Liver (tissue), 3 donors: Measurements from ENCODE around the gene CITED4.

ENCODE experiments used
- GABPA ChIP-seq, 2 donors: IDR thresholded peaks in 1 of 2; conservative IDR thresholded peaks in 1 of 2; 2 replicates each; pipeline ENCODE4 v1.6.1; 2016; ENCODE audit warnings: antibody characterized with exemption in 2 of 2, mild to moderate bottlenecking in 1 of 2, moderate library complexity in 1 of 2
- HNF4A ChIP-seq, 2 donors: conservative IDR thresholded peaks; 2 replicates each; pipeline ENCODE4 v1.6.1; 2016; ENCODE audit warnings: antibody characterized with exemption in 2 of 2, mild to moderate bottlenecking in 2 of 2
- HNF4G ChIP-seq: IDR thresholded peaks from 2 replicates; pipeline ENCODE4 v1.6.1; 2016; ENCODE audit warnings: antibody characterized with exemption
- JUND ChIP-seq, 2 donors: IDR thresholded peaks; 2 replicates each; pipeline ENCODE4 v1.6.1; 2016; ENCODE audit warnings: antibody characterized with exemption in 2 of 2
- RAD21 ChIP-seq, 2 donors: IDR thresholded peaks; 2 replicates each; pipeline ENCODE4 v1.6.1; 2016; ENCODE audit warnings: antibody characterized with exemption in 2 of 2, mild to moderate bottlenecking in 2 of 2
- RXRA ChIP-seq, 2 donors: IDR thresholded peaks; 2 replicates each; pipeline ENCODE4 v1.6.1; 2017 to 2018; ENCODE audit warnings: antibody characterized with exemption in 2 of 2, mild to moderate bottlenecking in 1 of 2
- SP1 ChIP-seq: IDR thresholded peaks from 2 replicates; pipeline ENCODE4 v1.6.1; 2018; ENCODE audit warnings: antibody characterized with exemption, mild to moderate bottlenecking
- TAF1 ChIP-seq: conservative IDR thresholded peaks from 2 replicates; pipeline ENCODE4 v1.6.1; 2016; ENCODE audit warnings: antibody characterized with exemption, mild to moderate bottlenecking
- YY1 ChIP-seq: IDR thresholded peaks from 2 replicates; pipeline ENCODE4 v1.6.1; 2016; ENCODE audit warnings: antibody characterized with exemption, mild to moderate bottlenecking
- TF ChIP-seq, protein P1 (sequence below): fragments of 150-350 bp; IDR thresholded peaks from 2 replicates; pipeline ENCODE4 v1.5.1; 2017; ENCODE audit warnings: improper control_type of control experiment, low read depth, low read length; ENCODE audit not compliant: missing input control
- TF ChIP-seq, protein P2 (sequence below): IDR thresholded peaks from 2 replicates; pipeline ENCODE4 v1.6.1; 2016; ENCODE audit warnings: antibody characterized with exemption, mild to moderate bottlenecking
- TF ChIP-seq, protein P3 (sequence below): IDR thresholded peaks from 2 replicates; pipeline ENCODE4 v1.6.1; 2016; ENCODE audit warnings: antibody characterized with exemption
- TF ChIP-seq, protein P4 (sequence below): IDR thresholded peaks from 2 replicates; pipeline ENCODE4 v1.6.1; 2016; ENCODE audit warnings: antibody characterized with exemption
- TF ChIP-seq, protein P5 (sequence below): IDR thresholded peaks from 2 replicates; pipeline ENCODE4 v1.6.1; 2016; ENCODE audit warnings: antibody characterized with exemption
- donor health status: healthy.
- donor health status: healthy.

DNA sequence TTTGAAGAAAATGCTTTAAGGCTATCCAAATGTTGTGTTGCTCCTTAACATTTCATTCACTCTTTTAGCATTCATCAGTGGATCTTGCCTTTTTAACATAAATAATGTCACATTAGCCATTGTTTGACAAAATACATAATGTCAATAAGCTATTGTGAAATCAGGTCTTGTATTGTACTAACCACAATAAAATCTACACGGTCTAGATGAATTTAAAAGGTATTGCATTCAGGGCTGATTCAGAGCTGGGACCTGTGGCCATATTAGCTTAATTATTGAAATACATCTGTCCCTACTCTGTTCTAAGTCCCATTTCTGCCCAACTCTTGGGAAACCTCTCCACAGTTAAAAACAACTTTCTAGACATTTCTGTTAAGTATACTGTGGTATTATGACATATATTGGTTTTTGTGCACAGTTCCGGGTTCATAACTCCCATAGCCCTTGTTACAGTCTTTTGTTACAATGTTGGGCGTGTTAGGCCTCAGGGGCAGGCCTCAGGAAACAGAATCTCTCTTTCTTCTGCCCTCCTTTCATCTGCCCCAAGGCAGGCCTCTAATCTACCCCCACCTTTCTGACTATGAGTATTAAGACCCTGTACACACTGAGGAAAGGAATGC is 44.7 kb upstream of the CITED4 start:
- TF ChIP-seq, protein P1, sequence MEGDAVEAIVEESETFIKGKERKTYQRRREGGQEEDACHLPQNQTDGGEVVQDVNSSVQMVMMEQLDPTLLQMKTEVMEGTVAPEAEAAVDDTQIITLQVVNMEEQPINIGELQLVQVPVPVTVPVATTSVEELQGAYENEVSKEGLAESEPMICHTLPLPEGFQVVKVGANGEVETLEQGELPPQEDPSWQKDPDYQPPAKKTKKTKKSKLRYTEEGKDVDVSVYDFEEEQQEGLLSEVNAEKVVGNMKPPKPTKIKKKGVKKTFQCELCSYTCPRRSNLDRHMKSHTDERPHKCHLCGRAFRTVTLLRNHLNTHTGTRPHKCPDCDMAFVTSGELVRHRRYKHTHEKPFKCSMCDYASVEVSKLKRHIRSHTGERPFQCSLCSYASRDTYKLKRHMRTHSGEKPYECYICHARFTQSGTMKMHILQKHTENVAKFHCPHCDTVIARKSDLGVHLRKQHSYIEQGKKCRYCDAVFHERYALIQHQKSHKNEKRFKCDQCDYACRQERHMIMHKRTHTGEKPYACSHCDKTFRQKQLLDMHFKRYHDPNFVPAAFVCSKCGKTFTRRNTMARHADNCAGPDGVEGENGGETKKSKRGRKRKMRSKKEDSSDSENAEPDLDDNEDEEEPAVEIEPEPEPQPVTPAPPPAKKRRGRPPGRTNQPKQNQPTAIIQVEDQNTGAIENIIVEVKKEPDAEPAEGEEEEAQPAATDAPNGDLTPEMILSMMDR: no peak
- no peak for TF ChIP-seq JUND (IDR thresholded peaks at IDR 0.05)
- TF ChIP-seq, protein P2, sequence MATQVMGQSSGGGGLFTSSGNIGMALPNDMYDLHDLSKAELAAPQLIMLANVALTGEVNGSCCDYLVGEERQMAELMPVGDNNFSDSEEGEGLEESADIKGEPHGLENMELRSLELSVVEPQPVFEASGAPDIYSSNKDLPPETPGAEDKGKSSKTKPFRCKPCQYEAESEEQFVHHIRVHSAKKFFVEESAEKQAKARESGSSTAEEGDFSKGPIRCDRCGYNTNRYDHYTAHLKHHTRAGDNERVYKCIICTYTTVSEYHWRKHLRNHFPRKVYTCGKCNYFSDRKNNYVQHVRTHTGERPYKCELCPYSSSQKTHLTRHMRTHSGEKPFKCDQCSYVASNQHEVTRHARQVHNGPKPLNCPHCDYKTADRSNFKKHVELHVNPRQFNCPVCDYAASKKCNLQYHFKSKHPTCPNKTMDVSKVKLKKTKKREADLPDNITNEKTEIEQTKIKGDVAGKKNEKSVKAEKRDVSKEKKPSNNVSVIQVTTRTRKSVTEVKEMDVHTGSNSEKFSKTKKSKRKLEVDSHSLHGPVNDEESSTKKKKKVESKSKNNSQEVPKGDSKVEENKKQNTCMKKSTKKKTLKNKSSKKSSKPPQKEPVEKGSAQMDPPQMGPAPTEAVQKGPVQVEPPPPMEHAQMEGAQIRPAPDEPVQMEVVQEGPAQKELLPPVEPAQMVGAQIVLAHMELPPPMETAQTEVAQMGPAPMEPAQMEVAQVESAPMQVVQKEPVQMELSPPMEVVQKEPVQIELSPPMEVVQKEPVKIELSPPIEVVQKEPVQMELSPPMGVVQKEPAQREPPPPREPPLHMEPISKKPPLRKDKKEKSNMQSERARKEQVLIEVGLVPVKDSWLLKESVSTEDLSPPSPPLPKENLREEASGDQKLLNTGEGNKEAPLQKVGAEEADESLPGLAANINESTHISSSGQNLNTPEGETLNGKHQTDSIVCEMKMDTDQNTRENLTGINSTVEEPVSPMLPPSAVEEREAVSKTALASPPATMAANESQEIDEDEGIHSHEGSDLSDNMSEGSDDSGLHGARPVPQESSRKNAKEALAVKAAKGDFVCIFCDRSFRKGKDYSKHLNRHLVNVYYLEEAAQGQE: no peak
- TF ChIP-seq GABPA (IDR thresholded peaks at IDR 0.05 in 1 of 2, conservative IDR thresholded peaks at IDR 0.05 in 1 of 2): no peak
- TF ChIP-seq, protein P3, sequence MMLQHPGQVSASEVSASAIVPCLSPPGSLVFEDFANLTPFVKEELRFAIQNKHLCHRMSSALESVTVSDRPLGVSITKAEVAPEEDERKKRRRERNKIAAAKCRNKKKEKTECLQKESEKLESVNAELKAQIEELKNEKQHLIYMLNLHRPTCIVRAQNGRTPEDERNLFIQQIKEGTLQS: no peak
- TF ChIP-seq SP1: no peak
- no peak for TF ChIP-seq HNF4A (conservative IDR thresholded peaks at IDR 0.05)
- no peak for TF ChIP-seq RXRA (IDR thresholded peaks at IDR 0.05)
- TF ChIP-seq HNF4G: no peak
- TF ChIP-seq RAD21 (IDR thresholded peaks at IDR 0.05): no peak
- TF ChIP-seq, protein P4, sequence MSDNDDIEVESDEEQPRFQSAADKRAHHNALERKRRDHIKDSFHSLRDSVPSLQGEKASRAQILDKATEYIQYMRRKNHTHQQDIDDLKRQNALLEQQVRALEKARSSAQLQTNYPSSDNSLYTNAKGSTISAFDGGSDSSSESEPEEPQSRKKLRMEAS: no peak
- no peak for TF ChIP-seq YY1
- no peak for TF ChIP-seq TAF1
- TF ChIP-seq, protein P5, sequence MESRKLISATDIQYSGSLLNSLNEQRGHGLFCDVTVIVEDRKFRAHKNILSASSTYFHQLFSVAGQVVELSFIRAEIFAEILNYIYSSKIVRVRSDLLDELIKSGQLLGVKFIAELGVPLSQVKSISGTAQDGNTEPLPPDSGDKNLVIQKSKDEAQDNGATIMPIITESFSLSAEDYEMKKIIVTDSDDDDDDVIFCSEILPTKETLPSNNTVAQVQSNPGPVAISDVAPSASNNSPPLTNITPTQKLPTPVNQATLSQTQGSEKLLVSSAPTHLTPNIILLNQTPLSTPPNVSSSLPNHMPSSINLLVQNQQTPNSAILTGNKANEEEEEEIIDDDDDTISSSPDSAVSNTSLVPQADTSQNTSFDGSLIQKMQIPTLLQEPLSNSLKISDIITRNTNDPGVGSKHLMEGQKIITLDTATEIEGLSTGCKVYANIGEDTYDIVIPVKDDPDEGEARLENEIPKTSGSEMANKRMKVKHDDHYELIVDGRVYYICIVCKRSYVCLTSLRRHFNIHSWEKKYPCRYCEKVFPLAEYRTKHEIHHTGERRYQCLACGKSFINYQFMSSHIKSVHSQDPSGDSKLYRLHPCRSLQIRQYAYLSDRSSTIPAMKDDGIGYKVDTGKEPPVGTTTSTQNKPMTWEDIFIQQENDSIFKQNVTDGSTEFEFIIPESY: no peak
